AG08396 (cell line): ENCODE measurements around the gene PIP5K1B.

Experiments used
- DNase-seq: peaks from one replicate; pipeline ENCODE4 v3.0.0; 2012; ENCODE audit warnings: low spot score, mixed read lengths

The PIP5K1B gene

DNA sequence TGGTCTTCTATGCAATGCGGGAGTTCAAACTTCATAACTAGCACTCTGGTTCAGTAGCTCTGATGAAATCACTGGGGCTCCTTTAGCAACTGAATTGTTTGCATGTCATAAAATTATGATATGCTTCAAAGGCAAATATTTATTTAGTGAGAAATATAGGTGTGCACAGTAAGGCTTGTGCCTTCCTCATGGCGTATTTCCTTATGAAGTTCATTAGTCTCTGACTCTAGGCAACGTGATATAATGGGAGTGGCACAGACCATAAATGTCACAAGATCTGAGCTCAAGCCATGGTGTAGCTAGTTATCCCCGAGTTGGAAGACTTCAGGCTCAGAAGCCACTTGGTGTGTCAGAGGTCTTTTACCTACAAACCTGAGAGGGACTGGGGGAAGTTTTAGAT is 35.5 kb downstream of the PIP5K1B start:
- DNase-seq, result no peak

DNA sequence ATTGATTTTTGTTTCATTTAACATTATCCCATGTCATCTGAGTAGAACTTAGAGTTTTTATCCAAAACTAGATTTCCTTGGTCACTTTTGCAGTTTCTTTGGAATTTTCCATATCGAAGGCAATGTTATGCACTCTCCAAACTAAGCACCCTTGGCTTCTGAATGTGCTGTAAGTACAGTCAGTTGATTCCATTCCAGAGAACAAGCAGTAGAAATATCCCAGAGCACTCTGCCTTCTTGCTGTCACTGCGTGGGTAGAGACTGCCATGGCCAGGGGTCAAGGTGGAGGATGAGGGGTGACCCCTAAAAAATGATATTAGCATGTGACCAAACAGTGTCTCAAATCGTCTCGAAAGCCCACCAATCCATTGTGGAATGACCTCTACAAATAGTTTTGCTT is 36.2 kb downstream of the PIP5K1B start:
- DNase-seq, result no peak

DNA sequence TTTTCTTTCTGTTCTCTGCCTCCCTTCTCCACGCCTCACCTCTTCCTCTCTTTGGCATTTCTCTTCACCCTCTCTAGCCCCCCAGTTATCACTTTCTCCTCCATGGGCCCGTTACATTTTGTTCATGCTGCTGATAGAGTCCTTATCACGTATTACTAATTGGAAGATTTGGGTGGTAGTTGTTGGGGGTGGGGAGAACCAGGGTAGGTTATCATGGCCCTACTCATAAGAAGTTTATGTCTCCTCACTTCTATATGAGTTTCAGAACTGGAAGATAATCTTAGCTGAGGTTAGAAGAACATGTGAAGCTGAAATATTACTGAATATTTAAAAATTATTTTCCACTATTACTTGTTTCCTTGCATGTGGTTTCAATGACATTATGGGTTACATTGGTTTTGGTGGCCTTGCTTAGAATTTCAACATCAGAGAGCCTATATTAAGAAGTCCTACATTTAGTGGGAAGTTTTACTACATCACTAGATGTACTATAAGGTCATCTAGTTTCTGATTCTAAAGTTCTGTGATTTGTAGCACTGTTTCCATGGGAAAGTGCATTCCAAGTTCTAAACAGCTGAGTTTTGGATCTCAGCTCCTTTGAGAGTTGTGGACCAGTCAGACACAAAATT is 36.8 kb downstream of the PIP5K1B start:
- DNase-seq, result no peak

GRCh38 chr9:68742333-68742730 is 37.3 kb downstream of the PIP5K1B start:
- DNase-seq, result no peak

DNA sequence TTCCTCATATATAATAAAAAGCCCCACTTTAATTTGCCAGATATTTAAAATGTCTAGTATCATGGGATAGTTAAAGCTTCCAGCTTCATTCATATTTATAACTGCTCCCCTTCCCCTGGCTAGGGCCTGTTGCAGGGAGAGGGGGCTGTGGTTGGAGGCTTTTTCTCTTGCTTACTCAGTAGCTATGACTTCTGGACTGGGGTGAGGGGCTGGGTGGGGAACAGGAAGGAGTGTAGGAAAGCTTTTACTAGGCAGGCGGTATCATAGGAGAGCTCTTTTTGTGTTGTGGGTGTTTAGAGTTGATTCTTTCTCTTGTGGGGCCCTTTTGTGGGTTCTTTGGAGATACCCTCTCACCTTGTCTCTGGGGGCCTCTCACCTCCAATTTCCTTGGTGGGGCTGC is 39.4 kb downstream of the PIP5K1B start:
- DNase-seq, result no peak

DNA sequence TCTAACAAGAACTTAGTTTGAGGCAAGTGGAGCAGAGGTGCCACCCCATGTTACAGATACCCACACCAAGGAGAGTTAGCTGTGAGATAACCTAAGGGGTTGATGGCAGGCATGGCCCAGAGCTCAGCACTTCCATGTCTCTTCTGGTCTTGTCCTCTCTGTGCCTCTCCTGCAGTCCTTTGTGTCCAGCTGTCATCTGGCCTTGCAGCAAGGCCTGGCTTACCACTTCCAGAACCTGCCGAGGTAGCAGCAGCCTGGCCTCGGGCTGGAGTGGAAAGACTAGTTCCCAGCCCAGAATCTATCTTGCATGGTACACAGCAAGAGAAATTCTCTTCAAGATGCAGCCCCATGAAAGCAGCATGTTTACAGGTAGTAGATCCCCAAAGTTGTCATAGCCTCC is 41.5 kb downstream of the PIP5K1B start:
- DNase-seq, result no peak

DNA sequence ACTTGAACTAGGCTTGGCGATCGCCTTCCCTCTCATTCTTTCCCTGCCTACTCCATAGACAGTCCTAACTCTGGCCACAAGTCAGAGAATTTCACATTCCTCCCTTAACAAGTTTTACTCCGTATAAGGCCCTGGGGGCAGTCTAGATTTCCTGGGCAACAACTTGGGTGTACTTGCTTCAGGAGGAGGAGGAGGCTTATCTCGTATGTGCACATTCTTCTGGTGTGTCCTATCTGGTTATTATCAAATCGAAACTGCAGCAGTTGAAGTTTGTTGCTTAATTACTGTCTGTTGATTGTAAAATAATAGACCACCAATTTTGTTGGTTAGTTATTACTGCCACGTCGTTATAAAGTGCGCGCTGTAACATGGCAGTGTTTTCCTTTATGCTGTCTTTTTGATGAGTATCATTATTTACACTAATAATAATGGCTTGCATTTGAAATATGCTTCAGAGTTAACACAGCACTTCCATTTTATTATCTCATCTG is 42.0 kb downstream of the PIP5K1B start:
- no peak for DNase-seq

- no peak for DNase-seq
These were observed 44.1 kb downstream of the PIP5K1B start for GRCh38 chr9:68749135-68749534.

GRCh38 chr9:68749579-68750159 is 44.6 kb downstream of the PIP5K1B start:
- DNase-seq, result no peak

GRCh38 chr9:68750255-68750654 is 45.2 kb downstream of the PIP5K1B start:
- no peak for DNase-seq

GRCh38 chr9:68750786-68751185 is 45.7 kb downstream of the PIP5K1B start:
- no peak for DNase-seq

- DNase-seq, result no peak
These were observed 46.5 kb downstream of the PIP5K1B start for GRCh38 chr9:68751556-68751955.

GRCh38 chr9:68755051-68755450 is 50.0 kb downstream of the PIP5K1B start:
- no peak for DNase-seq

DNA sequence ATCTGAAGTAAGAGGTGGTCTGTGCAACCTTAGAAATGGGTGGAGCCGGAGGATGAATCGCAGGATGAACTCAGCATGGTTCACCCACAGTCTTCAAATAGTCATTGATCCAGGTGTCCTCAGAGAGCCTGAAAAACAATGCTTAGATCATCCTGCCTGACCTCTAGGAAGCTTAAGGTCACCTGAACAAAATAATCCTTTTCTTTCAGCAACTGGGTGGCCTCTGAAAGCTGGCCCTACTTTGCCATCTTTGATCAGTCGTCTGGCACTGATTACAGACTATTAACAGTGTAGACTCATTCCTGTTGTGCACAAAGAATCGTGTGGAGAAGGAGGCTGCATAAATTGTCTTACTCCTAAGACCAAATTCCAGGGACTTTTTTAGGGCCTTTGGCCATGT is 50.7 kb downstream of the PIP5K1B start:
- DNase-seq, result no peak

GRCh38 chr9:68759981-68760673 is 55.1 kb downstream of the PIP5K1B start:
- no peak for DNase-seq

- no peak for DNase-seq
These were observed 55.8 kb downstream of the PIP5K1B start for GRCh38 chr9:68760674-68761333.

DNA sequence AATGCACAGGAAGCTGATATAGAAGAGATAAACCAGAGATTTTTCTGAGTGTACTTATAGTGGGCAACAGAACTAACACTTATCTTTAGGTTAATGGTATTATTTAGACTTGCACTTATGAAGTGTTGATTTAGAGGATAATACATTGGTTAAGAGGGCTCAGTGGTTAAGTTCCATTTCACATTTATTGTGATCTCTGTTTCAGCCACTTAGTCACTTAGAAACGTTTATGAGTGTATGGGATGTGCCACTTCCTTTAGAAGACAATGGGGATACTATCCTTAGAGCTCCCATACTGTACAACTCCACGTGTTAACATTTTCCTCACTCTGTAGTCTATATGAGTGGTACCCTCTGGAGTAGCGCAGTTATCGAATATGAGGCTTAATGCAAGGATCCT is 57.5 kb downstream of the PIP5K1B start:
- no peak for DNase-seq

DNA sequence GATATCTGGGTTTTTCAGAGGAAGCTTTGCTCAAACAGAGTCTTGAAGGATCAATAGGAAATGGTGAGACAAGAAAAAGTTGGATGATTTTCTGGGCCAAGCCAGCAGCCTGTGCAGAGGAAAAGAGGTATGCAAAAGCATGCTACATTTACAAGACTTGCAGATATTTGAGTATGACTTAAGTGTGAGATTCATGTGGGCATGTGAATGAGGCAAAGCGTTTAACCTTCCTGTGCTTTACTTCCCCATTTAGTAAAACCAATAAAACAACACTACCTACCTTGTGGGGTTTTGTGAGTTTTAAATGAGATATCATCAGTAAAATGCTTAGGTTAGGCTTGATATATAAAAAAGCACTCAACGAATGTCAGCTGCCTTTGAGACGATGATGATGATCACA is 58.1 kb downstream of the PIP5K1B start:
- no peak for DNase-seq

DNA sequence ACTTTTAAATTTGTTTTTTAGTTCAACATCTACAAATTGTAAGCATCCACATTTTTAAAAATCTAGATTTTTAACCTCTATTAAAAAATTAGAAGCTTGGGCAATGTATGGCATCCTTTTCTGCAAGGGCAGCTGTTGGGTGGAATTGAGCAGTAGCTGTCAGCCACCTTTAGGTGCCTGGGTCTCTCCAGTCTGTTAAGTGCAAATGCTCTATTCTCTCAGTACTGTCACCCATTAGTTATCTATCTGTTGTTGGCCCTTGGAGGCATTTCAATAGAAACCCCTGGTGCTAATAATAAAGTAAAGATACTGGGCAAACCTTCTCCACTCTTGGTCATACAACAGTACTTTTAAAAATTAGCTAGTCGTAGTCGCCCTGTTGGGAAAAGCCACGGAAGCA is 63.6 kb downstream of the PIP5K1B start:
- no peak for DNase-seq

- no peak for DNase-seq
These were observed 64.8 kb downstream of the PIP5K1B start for GRCh38 chr9:68769852-68770251.

DNA sequence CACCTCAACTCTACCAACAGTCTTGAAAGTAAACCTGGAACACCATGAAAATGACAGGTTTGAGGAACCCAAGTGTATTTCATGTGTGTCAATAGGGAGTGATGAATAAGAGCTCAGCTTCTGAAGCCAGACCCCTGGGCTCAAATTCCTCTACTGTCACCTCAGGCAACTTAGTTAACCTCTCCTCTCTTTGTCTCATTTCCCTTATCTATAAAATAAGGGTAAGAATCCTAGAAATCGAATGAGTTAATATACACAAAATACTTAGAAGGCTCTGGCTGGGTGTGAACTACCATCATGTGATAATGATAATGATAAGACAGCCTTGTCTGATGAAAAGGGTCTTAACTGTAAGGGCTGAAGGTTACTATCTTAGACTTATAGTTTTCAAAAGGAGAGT is 66.3 kb downstream of the PIP5K1B start:
- DNase-seq, result no peak

- no peak for DNase-seq
These were observed 70.1 kb downstream of the PIP5K1B start for GRCh38 chr9:68775003-68775730.
